ENCODE results near the gene ARIH2.

GRCh38 chr3:48991851-48992545 is 73.4 kb downstream of the ARIH2 start:
- no peak for TF ChIP-seq BRD4 (IDR thresholded peaks at IDR 0.05)
- no peak for TF ChIP-seq RNF219 (CRISPR knock-in tag; IDR thresholded peaks at IDR 0.05)
- TF ChIP-seq MYNN (IDR thresholded peaks at IDR 0.05) = no peak
- no peak for TF ChIP-seq MYNN (CRISPR knock-in tag; IDR thresholded peaks at IDR 0.05)
- no peak for TF ChIP-seq CTCF (IDR thresholded peaks at IDR 0.05 in 2 of 3, conservative IDR thresholded peaks at IDR 0.05 in 1 of 3; ENCODE audit: insufficient read depth in 2 of 3, low read depth in 1 of 3, low read length in 3 of 3)
- no peak for TF ChIP-seq ETV5 (CRISPR knock-in tag; IDR thresholded peaks at IDR 0.05; ENCODE audit: low read depth)
- no peak for TF ChIP-seq BHLHE40 (IDR thresholded peaks at IDR 0.05; ENCODE audit: low read length)
- no peak for TF ChIP-seq POLR2AphosphoS2 (IDR thresholded peaks at IDR 0.05; ENCODE audit: low read length)
- no peak for TF ChIP-seq SMARCB1 (IDR thresholded peaks at IDR 0.05; ENCODE audit: insufficient read length, low read depth)
- no peak for TF ChIP-seq REST (IDR thresholded peaks at IDR 0.05; ENCODE audit: borderline replicate concordance)
- TF ChIP-seq REST (CRISPR knock-in tag; IDR thresholded peaks at IDR 0.05; ENCODE audit: low read depth) = no peak
- TF ChIP-seq ZBTB12 (CRISPR knock-in tag; IDR thresholded peaks at IDR 0.05) = no peak
